UCSD-AML1 (cell line): Measurements from ENCODE around the gene MMP25.
"Not testable (repeated sequence)": the region's sequence is repeated elsewhere in the genome, so short reads cannot be mapped to it uniquely, and the experiment has no call there.

ENCODE experiments used
- DNase-seq: peaks from one replicate; lab custom pipeline; 2025; ENCODE audit not compliant: unreplicated experiment; lab: John Stamatoyannopoulos, UW

The MMP25 gene

GRCh38 chr16:3029491-3030221 is 16.7 kb upstream of the MMP25 start:
- DNase-seq: no peak

DNA sequence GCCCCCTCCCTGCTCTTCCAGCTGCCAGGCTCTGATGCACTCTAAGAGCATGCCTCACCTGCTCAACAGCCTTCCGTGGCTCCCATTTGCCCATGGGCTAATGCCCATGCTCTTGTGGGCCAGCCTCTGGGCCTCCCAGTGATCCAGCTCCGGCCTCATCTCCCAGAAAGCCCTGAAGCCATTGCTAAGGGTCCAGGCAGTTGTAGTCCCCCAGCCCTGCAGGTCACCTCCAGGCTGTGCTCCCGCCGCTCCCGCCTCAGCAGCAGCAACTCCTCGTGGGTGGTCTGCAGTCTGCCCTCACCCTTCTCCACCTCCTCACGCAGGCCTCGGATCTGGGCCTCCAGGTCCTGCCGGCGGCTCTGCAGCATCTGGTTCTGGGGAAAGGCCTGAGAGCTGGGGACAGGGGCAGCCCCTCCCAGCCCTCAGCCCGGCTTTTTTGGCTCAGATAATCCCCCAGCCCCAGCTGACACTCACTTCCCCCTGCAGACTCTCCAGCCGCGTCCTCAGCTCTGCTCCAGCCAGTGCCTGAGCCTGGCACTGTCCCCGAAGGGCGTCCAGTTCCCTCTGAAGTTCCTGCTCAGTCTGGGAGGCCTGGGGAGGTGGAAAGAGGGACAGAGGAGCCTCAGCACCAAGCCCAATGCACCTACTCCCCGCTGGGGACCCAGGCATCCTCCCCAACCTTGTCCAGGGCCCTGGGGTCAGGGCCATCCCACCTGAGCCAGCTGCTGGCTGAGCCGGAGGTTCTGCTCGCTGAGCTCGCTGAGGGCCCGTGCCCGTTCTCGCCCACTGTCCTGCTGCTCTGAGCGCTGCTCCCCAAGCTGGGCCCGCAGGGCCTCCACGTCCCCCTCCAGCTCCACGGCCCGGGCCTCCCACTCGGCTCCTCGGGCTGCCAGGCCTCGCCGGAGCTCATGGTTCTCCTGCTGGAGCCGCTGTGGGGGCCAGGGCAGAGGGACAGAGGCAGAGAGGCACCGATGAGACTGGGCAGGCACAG is 15.8 kb upstream of the MMP25 start:
- DNase-seq: no peak

- DNase-seq: no peak
Observed at GRCh38 chr16:3032624-3033023, 13.7 kb upstream of the MMP25 start.

- DNase-seq: no peak
Observed at GRCh38 chr16:3035289-3035971, 10.9 kb upstream of the MMP25 start.

DNA sequence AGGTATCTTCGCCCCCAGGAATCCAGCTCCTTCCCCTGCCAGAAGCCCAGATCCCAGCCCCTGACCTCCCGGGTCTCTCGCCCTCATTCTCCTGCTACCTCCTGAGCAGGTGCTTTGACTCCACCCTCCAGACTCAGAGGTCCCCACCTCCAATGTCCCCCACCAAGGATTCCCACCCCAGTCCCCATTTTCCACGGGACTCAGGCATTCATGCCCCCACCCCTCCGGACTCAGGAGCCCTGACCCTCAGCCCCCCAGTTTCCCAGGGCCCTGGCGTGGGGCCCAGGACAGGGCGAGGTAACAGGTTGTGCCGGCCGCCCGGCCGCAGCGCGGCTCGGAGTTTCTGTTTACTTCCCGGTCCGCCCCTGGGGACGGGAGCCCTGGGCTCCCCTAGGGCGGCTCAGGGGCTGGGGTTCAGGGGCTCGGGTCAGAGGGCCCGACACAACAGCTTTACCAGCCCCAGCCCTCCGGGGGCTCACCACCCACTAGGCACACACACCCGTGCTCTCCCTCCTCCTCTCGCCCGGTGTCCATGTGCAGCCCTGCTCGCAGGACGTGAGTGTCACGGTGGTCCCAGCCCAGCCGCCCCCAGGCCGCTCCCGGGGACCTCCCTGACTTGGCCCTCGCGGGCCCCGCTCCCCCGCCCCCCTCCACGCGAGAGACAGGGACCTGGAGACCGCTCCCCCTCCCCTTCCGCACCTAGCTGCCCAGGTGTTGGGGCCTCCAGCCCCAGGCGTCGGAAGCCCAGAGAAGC is 10.2 kb upstream of the MMP25 start:
- no peak for DNase-seq

- DNase-seq: no peak
Observed at GRCh38 chr16:3036726-3037315, 9.5 kb upstream of the MMP25 start, which contains the start of gene BICDL2. Gene BICDL2, minus strand, starts transcription at chr16:3036944. Its CDS starts 1,448 bp downstream, at chr16:3035496.

DNA sequence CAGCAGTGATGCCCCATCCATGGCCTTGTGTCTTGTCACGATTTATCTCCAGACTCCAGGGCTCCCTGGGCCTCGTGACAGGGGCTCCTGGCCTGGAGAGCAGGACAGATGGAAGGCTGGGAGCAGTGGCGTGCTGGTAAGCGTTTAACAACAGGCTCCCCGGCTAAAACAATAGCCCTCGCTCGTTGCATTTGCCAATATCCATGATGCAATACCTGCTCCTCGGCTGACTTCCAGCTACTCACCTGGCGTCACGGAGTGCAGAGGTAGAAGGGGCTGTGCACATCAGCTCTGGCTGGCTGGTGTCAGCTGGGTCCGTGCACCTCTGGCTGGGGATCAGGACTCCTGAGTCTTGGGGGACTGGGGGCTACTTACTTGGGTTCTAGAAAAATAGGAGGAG is 8.1 kb upstream of the MMP25 start:
- no peak for DNase-seq

GRCh38 chr16:3038896-3039295 is 7.5 kb upstream of the MMP25 start:
- DNase-seq: no peak

DNA sequence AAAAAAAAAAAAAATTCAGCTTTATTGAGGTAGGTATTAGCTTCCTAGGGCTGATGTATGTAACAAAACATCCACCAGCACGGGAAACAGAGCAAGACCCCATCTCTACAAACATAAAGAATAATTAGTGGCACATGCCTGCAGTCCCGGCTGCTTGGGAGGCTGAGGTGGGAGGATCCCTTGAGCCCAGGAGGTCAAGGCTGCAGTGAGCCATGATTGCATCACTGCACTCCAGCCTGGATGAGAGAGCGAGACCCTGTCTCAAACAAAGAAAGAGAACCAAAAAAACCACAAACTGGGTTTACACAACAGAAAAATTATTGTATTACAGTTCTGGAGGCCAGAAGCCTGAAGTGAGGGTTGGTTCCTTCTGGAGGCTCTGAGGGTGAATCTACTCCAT is 4.0 kb upstream of the MMP25 start:
- no peak for DNase-seq

- no peak for DNase-seq
Observed at GRCh38 chr16:3044708-3045107, 1.7 kb upstream of the MMP25 start.

GRCh38 chr16:3046641-3047386 is 453 bp downstream of the MMP25 start:
- DNase-seq: no peak

DNA sequence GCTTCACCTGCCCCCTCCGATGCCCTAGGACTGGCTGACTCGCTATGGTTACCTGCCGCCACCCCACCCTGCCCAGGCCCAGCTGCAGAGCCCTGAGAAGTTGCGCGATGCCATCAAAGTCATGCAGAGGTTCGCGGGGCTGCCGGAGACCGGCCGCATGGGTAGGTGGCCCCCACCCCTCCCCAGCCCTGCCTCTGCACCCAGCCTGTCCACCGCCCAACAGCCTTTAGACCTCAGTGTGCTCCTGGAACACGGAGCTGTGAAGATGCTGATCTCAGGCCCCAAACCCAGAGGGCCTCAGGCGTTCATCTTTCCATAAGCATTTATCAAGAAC is 993 bp downstream of the MMP25 start:
- DNase-seq: no peak

GRCh38 chr16:3049921-3050481 is 3.6 kb downstream of the MMP25 start:
- no peak for DNase-seq

GRCh38 chr16:3050487-3050886 is 4.1 kb downstream of the MMP25 start:
- DNase-seq: no peak

DNA sequence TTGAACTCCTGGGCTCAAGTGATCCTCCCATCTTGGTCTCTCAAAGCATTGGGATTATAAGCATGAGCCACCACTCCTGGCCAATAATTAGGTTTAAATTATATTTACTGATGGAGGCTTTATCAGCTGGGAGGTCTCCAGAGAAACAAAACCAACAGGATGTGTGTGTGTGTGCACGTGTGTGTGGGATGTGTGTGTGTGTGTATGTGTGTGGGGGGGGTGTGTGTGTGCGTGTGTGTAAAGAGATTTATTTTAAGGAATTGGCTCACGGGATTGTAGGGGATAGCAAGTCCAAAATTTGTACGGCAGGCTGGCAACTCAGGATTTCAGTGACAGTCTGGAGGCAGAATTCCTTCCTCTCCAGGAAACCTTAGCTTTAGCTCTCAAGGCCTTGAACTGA is 4.6 kb downstream of the MMP25 start:
- no peak for DNase-seq

DNA sequence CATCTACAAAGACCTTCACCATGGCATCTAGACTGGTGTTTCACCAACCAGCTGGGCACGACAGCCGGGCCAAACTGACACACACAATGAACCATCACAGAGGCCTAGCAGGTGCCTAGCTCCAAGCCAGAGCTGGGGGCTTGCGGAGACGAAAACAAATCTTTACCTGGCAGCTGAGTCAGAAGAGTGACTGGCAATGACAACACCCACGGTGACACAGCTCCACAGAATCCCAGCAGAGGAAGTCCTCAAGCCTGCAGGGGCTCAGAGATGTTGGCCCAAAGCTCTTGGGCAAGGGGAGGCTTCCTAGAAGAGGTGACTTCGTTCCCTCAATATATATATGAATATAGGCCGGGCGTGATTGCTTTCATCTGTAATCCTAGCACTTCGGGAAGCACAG is 5.1 kb downstream of the MMP25 start:
- no peak for DNase-seq

- DNase-seq: not testable (repeated sequence)
Observed at GRCh38 chr16:3052571-3053329, 6.4 kb downstream of the MMP25 start.

- peak; percentile 35 for DNase-seq
Observed at GRCh38 chr16:3053330-3053710, 7.0 kb downstream of the MMP25 start.
